ENCODE measurements around the gene HAPLN2.

Gene HAPLN2

DNA sequence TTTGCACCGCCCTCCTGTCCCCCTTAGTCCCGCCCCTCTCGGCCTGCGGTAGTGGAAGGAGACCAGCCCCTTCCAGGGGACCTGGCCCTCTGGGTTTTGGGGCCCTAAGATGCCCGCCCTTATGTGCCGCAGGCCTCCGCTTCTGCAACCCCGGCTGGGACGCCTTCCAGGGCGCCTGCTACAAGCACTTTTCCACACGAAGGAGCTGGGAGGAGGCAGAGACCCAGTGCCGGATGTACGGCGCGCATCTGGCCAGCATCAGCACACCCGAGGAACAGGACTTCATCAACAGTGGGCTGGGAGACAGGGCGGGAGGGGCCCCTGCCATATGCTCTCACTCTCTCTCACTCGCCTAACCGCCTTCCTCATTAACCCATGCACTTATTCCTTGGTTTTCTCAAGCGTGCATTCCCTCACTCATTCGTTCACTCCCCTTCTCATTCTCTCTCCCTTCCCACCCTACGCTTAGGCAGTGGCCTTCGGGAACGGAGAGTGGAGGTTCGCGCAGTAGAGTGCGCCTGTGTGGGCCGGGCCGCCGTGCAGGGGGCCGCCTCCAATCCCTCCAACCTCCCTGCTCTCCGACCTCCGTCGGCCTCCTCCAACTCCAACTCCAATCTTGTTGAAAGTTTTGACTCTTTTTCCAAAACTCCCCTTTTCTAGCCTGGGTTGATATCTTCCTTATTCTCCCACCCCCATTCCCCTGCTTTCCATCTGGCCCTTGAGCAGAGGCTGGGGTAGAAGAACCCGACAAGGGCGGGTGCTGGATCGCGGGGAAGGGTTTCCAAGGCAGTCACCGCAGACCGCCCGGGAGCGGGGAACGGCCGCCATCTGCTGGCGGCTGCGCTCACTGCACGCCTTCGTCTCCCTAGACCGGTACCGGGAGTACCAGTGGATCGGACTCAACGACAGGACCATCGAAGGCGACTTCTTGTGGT, 37.9 kb downstream of the HAPLN2 start:
- Histone ChIP-seq H3K27ac (ENCODE audit: low read length, poor library complexity, severe bottlenecking) (no peak overlapping the region), H4K8ac (ENCODE audit: low read length) (peak overlapping the region; percentile 65), H3K36me3 (ENCODE audit: control insufficient read depth in 1 of 2, insufficient read depth in 2 of 2, low read depth in 1 of 2, low read length in 2 of 2) (peaks cover 0 to 2% of the 10 kb centered on the region in 2 experiments), H3K79me1 (replicated peaks; ENCODE audit: low read length, poor library complexity, severe bottlenecking) (peaks cover 13% of the 10 kb centered on the region), H3K4ac (ENCODE audit: low read depth in 1 of 2, low read length in 2 of 2) (no peak overlapping the region), H3K18ac (ENCODE audit: low read depth in 1 of 2, low read length in 2 of 2) (peak overlapping the region in 1 of 2 experiments; percentile 48), H3K27me3 (ENCODE audit: control insufficient read depth in 1 of 2, insufficient read depth in 1 of 2, low read length in 2 of 2) (peaks cover 52 to 56% of the 10 kb centered on the region in 2 experiments), H2AFZ (ENCODE audit: low read depth, low read length) (no peak overlapping the region), H3K4me1 (ENCODE audit: control insufficient read depth, insufficient read depth, low read depth, low read length) (peaks cover 36% of the 10 kb centered on the region), H3K4me3 (ENCODE audit: insufficient read depth in 1 of 2, low read depth in 1 of 2, low read length in 2 of 2) (peak overlapping the region in 1 of 2 experiments; percentile 71), H3K9me3 (ENCODE audit: control insufficient read depth, low read length) (no peaks in the 10 kb centered on the region), H2BK120ac (ENCODE audit: low read depth, low read length) (no peak overlapping the region), H3K9ac (ENCODE audit: low read length) (peak overlapping the region; percentile 49), H3K4me2 (ENCODE audit: low read length, poor library complexity, severe bottlenecking) (peak overlapping the region; percentile 71), H3K23ac (ENCODE audit: low read length in 2 of 2) (no peak overlapping the region), H2BK12ac (ENCODE audit: low read length in 2 of 2) (no peak overlapping the region), H2BK5ac (ENCODE audit: low read depth, low read length, poor library complexity, severe bottlenecking) (no peak overlapping the region), H4K91ac (ENCODE audit: low read length) (no peak overlapping the region), H2BK15ac (ENCODE audit: low read depth, poor library complexity, severe bottlenecking) (no peak overlapping the region), H3K14ac (ENCODE audit: low read length in 2 of 2) (no peak overlapping the region), H2AK5ac (ENCODE audit: low read length, severe bottlenecking) (no peak overlapping the region)
- WGBS = 2% methylated on average over 54 of the region's 54 CpGs
- peak; percentile 75 for DNase-seq

GRCh38 chr1:156657741-156658319, 38.6 kb downstream of the HAPLN2 start:
- H3K4me3 ChIP-seq (ENCODE audit: insufficient read depth in 1 of 2, low read depth in 1 of 2, low read length in 2 of 2) = no peak overlapping the region
- DNase-seq = no peak
- H3K4ac ChIP-seq (ENCODE audit: low read depth in 1 of 2, low read length in 2 of 2) = peak overlapping the region in 1 of 2 experiments; percentile 37
- H2BK12ac ChIP-seq (ENCODE audit: low read length in 2 of 2) = peak overlapping the region in 1 of 2 experiments; percentile 4
- no peak overlapping the region for H3K23ac ChIP-seq (ENCODE audit: low read length in 2 of 2)
- H4K8ac ChIP-seq (ENCODE audit: low read length) = peak overlapping the region; percentile 29
- H3K27me3 ChIP-seq (ENCODE audit: control insufficient read depth in 1 of 2, insufficient read depth in 1 of 2, low read length in 2 of 2) = peaks cover 45 to 49% of the 10 kb centered on the region in 2 experiments
- H4K91ac ChIP-seq (ENCODE audit: low read length) = peak overlapping the region; percentile 56
- 33% methylated on average over 14 of the region's 15 CpGs for WGBS
- peak overlapping the region in 1 of 2 experiments; percentile 25 for H3K18ac ChIP-seq (ENCODE audit: low read depth in 1 of 2, low read length in 2 of 2)
- H3K4me1 ChIP-seq (ENCODE audit: control insufficient read depth, insufficient read depth, low read depth, low read length) = peaks cover 40% of the 10 kb centered on the region
- no peak overlapping the region for H3K4me2 ChIP-seq (ENCODE audit: low read length, poor library complexity, severe bottlenecking)
- H2AK5ac ChIP-seq (ENCODE audit: low read length, severe bottlenecking) = no peak overlapping the region
- peaks cover 13% of the 10 kb centered on the region for H3K79me1 ChIP-seq (replicated peaks; ENCODE audit: low read length, poor library complexity, severe bottlenecking)
- no peak overlapping the region for H2AFZ ChIP-seq (ENCODE audit: low read depth, low read length)
- no peak overlapping the region for H2BK5ac ChIP-seq (ENCODE audit: low read depth, low read length, poor library complexity, severe bottlenecking)
- H3K9me3 ChIP-seq (ENCODE audit: control insufficient read depth, low read length) = no peaks in the 10 kb centered on the region
- peak overlapping the region; percentile 20 for H2BK15ac ChIP-seq (ENCODE audit: low read depth, poor library complexity, severe bottlenecking)
- no peak overlapping the region for H3K14ac ChIP-seq (ENCODE audit: low read length in 2 of 2)
- H3K27ac ChIP-seq (ENCODE audit: low read length, poor library complexity, severe bottlenecking) = no peak overlapping the region
- no peak overlapping the region for H2BK120ac ChIP-seq (ENCODE audit: low read depth, low read length)
- H3K36me3 ChIP-seq (ENCODE audit: control insufficient read depth in 1 of 2, insufficient read depth in 2 of 2, low read depth in 1 of 2, low read length in 2 of 2) = peaks cover 0 to 2% of the 10 kb centered on the region in 2 experiments
- peak overlapping the region; percentile 34 for H3K9ac ChIP-seq (ENCODE audit: low read length)

- H3K36me3 ChIP-seq (ENCODE audit: control insufficient read depth in 1 of 2, insufficient read depth in 2 of 2, low read depth in 1 of 2, low read length in 2 of 2) = peaks cover 0 to 2% of the 10 kb centered on the region in 2 experiments
- no peak overlapping the region for H2AFZ ChIP-seq (ENCODE audit: low read depth, low read length)
- no peak overlapping the region for H2BK5ac ChIP-seq (ENCODE audit: low read depth, low read length, poor library complexity, severe bottlenecking)
- H3K9me3 ChIP-seq (ENCODE audit: control insufficient read depth, low read length) = no peaks in the 10 kb centered on the region
- no peak overlapping the region for H3K14ac ChIP-seq (ENCODE audit: low read length in 2 of 2)
- H2AK5ac ChIP-seq (ENCODE audit: low read length, severe bottlenecking) = no peak overlapping the region
- 96% methylated on average over 14 of the region's 14 CpGs for WGBS
- H3K18ac ChIP-seq (ENCODE audit: low read depth in 1 of 2, low read length in 2 of 2) = no peak overlapping the region
- H3K4ac ChIP-seq (ENCODE audit: low read depth in 1 of 2, low read length in 2 of 2) = no peak overlapping the region
- H3K4me3 ChIP-seq (ENCODE audit: insufficient read depth in 1 of 2, low read depth in 1 of 2, low read length in 2 of 2) = no peak overlapping the region
- no peak overlapping the region for H3K23ac ChIP-seq (ENCODE audit: low read length in 2 of 2)
- no peak overlapping the region for H2BK12ac ChIP-seq (ENCODE audit: low read length in 2 of 2)
- peak overlapping the region; percentile 18 for H4K91ac ChIP-seq (ENCODE audit: low read length)
- H4K8ac ChIP-seq (ENCODE audit: low read length) = no peak overlapping the region
- H3K27me3 ChIP-seq (ENCODE audit: control insufficient read depth in 1 of 2, insufficient read depth in 1 of 2, low read length in 2 of 2) = peaks cover 38 to 42% of the 10 kb centered on the region in 2 experiments
- no peak overlapping the region for H3K4me2 ChIP-seq (ENCODE audit: low read length, poor library complexity, severe bottlenecking)
- no peak overlapping the region for H3K9ac ChIP-seq (ENCODE audit: low read length)
- peak overlapping the region; percentile 44 for H2BK15ac ChIP-seq (ENCODE audit: low read depth, poor library complexity, severe bottlenecking)
- H2BK120ac ChIP-seq (ENCODE audit: low read depth, low read length) = no peak overlapping the region
- no peak overlapping the region for H3K27ac ChIP-seq (ENCODE audit: low read length, poor library complexity, severe bottlenecking)
- H3K79me1 ChIP-seq (replicated peaks; ENCODE audit: low read length, poor library complexity, severe bottlenecking) = peaks cover 13% of the 10 kb centered on the region
- peaks cover 46% of the 10 kb centered on the region for H3K4me1 ChIP-seq (ENCODE audit: control insufficient read depth, insufficient read depth, low read depth, low read length)
- no peak for DNase-seq
These were observed 39.3 kb downstream of the HAPLN2 start for GRCh38 chr1:156658496-156658895.
